ENCODE measurements around the gene CNOT11. TPM values are rescaled to one million over a fixed set of nuclear protein-coding genes. Genes with fewer than 3 reads are reported as not detected.

CNOT11 gene
- total RNA-seq, 1 experiment from 2014 or later = 57.8 TPM

GRCh38 chr2:101311696-101312017 is 59.0 kb downstream of the CNOT11 start:
- Histone ChIP-seq H3K27me3 (ENCODE audit: insufficient read depth, low read length) (no peaks in the 10 kb centered on the region), H3K79me2 (ENCODE audit: insufficient read depth, low read length) (peaks cover 18% of the 10 kb centered on the region), H3K9me3 (ENCODE audit: control insufficient read depth in 1 of 2, insufficient read depth in 1 of 2, low read depth in 1 of 2, low read length in 2 of 2) (no peaks in the 10 kb centered on the region), H3K4me1 (ENCODE audit: control insufficient read depth in 1 of 2, insufficient read depth in 2 of 2, low read length in 2 of 2) (peaks cover 10 to 31% of the 10 kb centered on the region in 2 experiments; a peak in 3 of 4 replicates), H3K4me3 (replicated peaks in 1 of 2; ENCODE audit: low read depth in 1 of 2, low read length in 2 of 2) (no peak overlapping the region), H3K9me2 (ENCODE audit: insufficient read depth) (no peaks in the 10 kb centered on the region), H3K36me3 (ENCODE audit: control insufficient read depth in 1 of 2, insufficient read depth in 2 of 2, low read length in 2 of 2) (no peaks in the 10 kb centered on the region), H3K4me2 (ENCODE audit: low read length) (no peak overlapping the region), H2AFZ (ENCODE audit: low read depth, low read length, poor library complexity, severe bottlenecking) (peak overlapping the region; percentile 31), H3K27ac (ENCODE audit: low read depth, low read length) (no peak overlapping the region), H3K9ac (ENCODE audit: low read length) (no peak overlapping the region), H4K20me1 (ENCODE audit: insufficient read depth) (peaks cover 2% of the 10 kb centered on the region; the same call in 1 of the 2 replicates)
- ChIA-PET POLR2A (no interaction called here), RAD21 (ENCODE audit: low non-redundant PET in 1 of 2, low total read pairs in 2 of 2, uncharacterized antibody in 2 of 2, unreplicated experiment in 2 of 2) (no interaction called here), CTCF (interaction anchor here (0.9 kb wide), 1 partner anchor 31 kb away, joined by 3 read pairs; no protein-coding TSS in a partner anchor)
- intact Hi-C loops (cut with micrococcal nuclease) = no loop called here
- no peak for DNase-seq (ENCODE audit: low read depth, low spot score)
- TF ChIP-seq CTCF (IDR thresholded peaks at IDR 0.05 in 2 of 3, conservative IDR thresholded peaks at IDR 0.05 in 1 of 3; ENCODE audit: borderline replicate concordance in 1 of 3, insufficient read depth in 1 of 3, low read depth in 2 of 3, low read length in 2 of 3) = no peak
- TF ChIP-seq SIN3A (IDR thresholded peaks at IDR 0.05; ENCODE audit: low read depth) = no peak
- TF ChIP-seq MAX (IDR thresholded peaks at IDR 0.05) = no peak
- no peak for TF ChIP-seq POLR2AphosphoS5 (IDR thresholded peaks at IDR 0.05; ENCODE audit: low read depth, low read length)
- no peak for TF ChIP-seq ZFX (IDR thresholded peaks at IDR 0.05)
- no peak for TF ChIP-seq CEBPB (IDR thresholded peaks at IDR 0.05; ENCODE audit: low read depth)
- TF ChIP-seq EZH2phosphoT487 (IDR thresholded peaks at IDR 0.05; ENCODE audit: borderline replicate concordance) = no peak
- no peak for TF ChIP-seq POLR2A (IDR thresholded peaks at IDR 0.05; ENCODE audit: borderline replicate concordance, extremely low read depth, insufficient read depth, insufficient read length)
- TF ChIP-seq SP1 (IDR thresholded peaks at IDR 0.05; ENCODE audit: low read depth) = no peak
- no peak for TF ChIP-seq ZBTB33 (IDR thresholded peaks at IDR 0.05; ENCODE audit: extremely low read depth, insufficient replicate concordance, low read length)
- no peak for TF ChIP-seq EZH2 (IDR thresholded peaks at IDR 0.05)
- TF ChIP-seq REST (IDR thresholded peaks at IDR 0.05; ENCODE audit: low read depth) = no peak
- no peak for TF ChIP-seq YY1 (IDR thresholded peaks at IDR 0.05; ENCODE audit: extremely low read depth, insufficient replicate concordance, low read depth, low read length)
- TF ChIP-seq ELF1 (IDR thresholded peaks at IDR 0.05; ENCODE audit: borderline replicate concordance, low read depth) = no peak
- TF ChIP-seq EGR1 (IDR thresholded peaks at IDR 0.05; ENCODE audit: low read depth) = no peak
- TF ChIP-seq TCF7L2 (IDR thresholded peaks at IDR 0.05; ENCODE audit: borderline replicate concordance, extremely low read depth, insufficient read depth, insufficient read length) = no peak
- TF ChIP-seq SRF (IDR thresholded peaks at IDR 0.05; ENCODE audit: low read depth) = no peak
- no TSS peak for BruUV-seq (replicated peaks)
- no peak for ATAC-seq

Measured in HCT116 (cell line).